ENCODE results near the gene ADAMTS2.

The ADAMTS2 gene

GRCh38 chr5:179321206-179321987 lies 23.9 kb downstream of the ADAMTS2 start:
- ChIA-PET CTCF (interaction anchor here (0.6 kb wide), 1 partner anchor 121 kb away, joined by 3 read pairs; no protein-coding TSS in a partner anchor), POLR2A (no interaction called here)
- no peak for TF ChIP-seq BHLHE40 (IDR thresholded peaks at IDR 0.05; ENCODE audit: borderline replicate concordance)
- TF ChIP-seq SUZ12 (IDR thresholded peaks at IDR 0.05) = no peak
- TF ChIP-seq FOXA1 (IDR thresholded peaks at IDR 0.05) = no peak
- no peak for TF ChIP-seq CTBP1 (IDR thresholded peaks at IDR 0.05; ENCODE audit: borderline replicate concordance)
- no peak for TF ChIP-seq ELF4 (IDR thresholded peaks at IDR 0.05)
- TF ChIP-seq L3MBTL2 (conservative IDR thresholded peaks at IDR 0.05) = no peak
- no peak for TF ChIP-seq TARDBP (IDR thresholded peaks at IDR 0.05)
- no peak for TF ChIP-seq SP1 (IDR thresholded peaks at IDR 0.05)
- TF ChIP-seq LEF1 (IDR thresholded peaks at IDR 0.05; ENCODE audit: borderline replicate concordance) = no peak
- TF ChIP-seq ARNT (IDR thresholded peaks at IDR 0.05) = no peak
- TF ChIP-seq NFRKB (IDR thresholded peaks at IDR 0.05) = no peak
- no peak for TF ChIP-seq FOXM1 (IDR thresholded peaks at IDR 0.05; ENCODE audit: borderline replicate concordance)
- no peak for DNase-seq (ENCODE audit: extremely low spot score)

GRCh38 chr5:179319741-179320281 lies 25.4 kb downstream of the ADAMTS2 start:
- ChIA-PET POLR2A (no interaction called here), CTCF (no interaction called here)
- DNase-seq (ENCODE audit: extremely low spot score) = no peak
- TF ChIP-seq SUZ12 (IDR thresholded peaks at IDR 0.05) = no peak
- no peak for TF ChIP-seq CTBP1 (IDR thresholded peaks at IDR 0.05; ENCODE audit: borderline replicate concordance)
- TF ChIP-seq ARNT (IDR thresholded peaks at IDR 0.05) = no peak
- TF ChIP-seq LEF1 (IDR thresholded peaks at IDR 0.05; ENCODE audit: borderline replicate concordance) = no peak
- TF ChIP-seq BHLHE40 (IDR thresholded peaks at IDR 0.05; ENCODE audit: borderline replicate concordance) = no peak
- TF ChIP-seq L3MBTL2 (conservative IDR thresholded peaks at IDR 0.05) = no peak
- TF ChIP-seq FOXM1 (IDR thresholded peaks at IDR 0.05; ENCODE audit: borderline replicate concordance) = no peak
- no peak for TF ChIP-seq FOXK2 (IDR thresholded peaks at IDR 0.05)
- no peak for TF ChIP-seq TARDBP (IDR thresholded peaks at IDR 0.05)
- TF ChIP-seq NFRKB (IDR thresholded peaks at IDR 0.05) = no peak
- no peak for TF ChIP-seq PKNOX1 (IDR thresholded peaks at IDR 0.05)
- no peak for TF ChIP-seq HDGF (IDR thresholded peaks at IDR 0.05; ENCODE audit: borderline replicate concordance)
- TF ChIP-seq SP1 (IDR thresholded peaks at IDR 0.05) = no peak
- no peak for TF ChIP-seq FOXA1 (IDR thresholded peaks at IDR 0.05)
- no peak for TF ChIP-seq ELF4 (IDR thresholded peaks at IDR 0.05)
- TF ChIP-seq ZNF384 (IDR thresholded peaks at IDR 0.05) = no peak

GRCh38 chr5:179319123-179319522 lies 26.1 kb downstream of the ADAMTS2 start:
- ChIA-PET CTCF (no interaction called here), POLR2A (no interaction called here)
- no peak for TF ChIP-seq ZNF384 (IDR thresholded peaks at IDR 0.05)
- TF ChIP-seq SUZ12 (IDR thresholded peaks at IDR 0.05) = no peak
- no peak for TF ChIP-seq FOXA1 (IDR thresholded peaks at IDR 0.05)
- no peak for TF ChIP-seq ELF4 (IDR thresholded peaks at IDR 0.05)
- TF ChIP-seq L3MBTL2 (conservative IDR thresholded peaks at IDR 0.05) = no peak
- no peak for TF ChIP-seq HDGF (IDR thresholded peaks at IDR 0.05; ENCODE audit: borderline replicate concordance)
- no peak for TF ChIP-seq TARDBP (IDR thresholded peaks at IDR 0.05)
- no peak for TF ChIP-seq BHLHE40 (IDR thresholded peaks at IDR 0.05; ENCODE audit: borderline replicate concordance)
- TF ChIP-seq PKNOX1 (IDR thresholded peaks at IDR 0.05) = no peak
- no peak for TF ChIP-seq LEF1 (IDR thresholded peaks at IDR 0.05; ENCODE audit: borderline replicate concordance)
- no peak for TF ChIP-seq NFRKB (IDR thresholded peaks at IDR 0.05)
- TF ChIP-seq FOXM1 (IDR thresholded peaks at IDR 0.05; ENCODE audit: borderline replicate concordance) = no peak
- TF ChIP-seq CTBP1 (IDR thresholded peaks at IDR 0.05; ENCODE audit: borderline replicate concordance) = no peak
- TF ChIP-seq SP1 (IDR thresholded peaks at IDR 0.05) = no peak
- no peak for TF ChIP-seq FOXK2 (IDR thresholded peaks at IDR 0.05)
- no peak for TF ChIP-seq ARNT (IDR thresholded peaks at IDR 0.05)
- no peak for DNase-seq (ENCODE audit: extremely low spot score)

GRCh38 chr5:179318221-179318955 lies 26.9 kb downstream of the ADAMTS2 start:
- no peak for DNase-seq (ENCODE audit: extremely low spot score)
- POLR2A ChIA-PET = no interaction called here
- TF ChIP-seq L3MBTL2 (conservative IDR thresholded peaks at IDR 0.05) (no peak), CTBP1 (IDR thresholded peaks at IDR 0.05; ENCODE audit: borderline replicate concordance) (no peak), FOXM1 (IDR thresholded peaks at IDR 0.05; ENCODE audit: borderline replicate concordance) (no peak), FOXK2 (IDR thresholded peaks at IDR 0.05) (no peak), TARDBP (IDR thresholded peaks at IDR 0.05) (no peak), FOXA1 (IDR thresholded peaks at IDR 0.05) (no peak), SP1 (IDR thresholded peaks at IDR 0.05) (no peak), PKNOX1 (IDR thresholded peaks at IDR 0.05) (no peak), ARNT (IDR thresholded peaks at IDR 0.05) (no peak), SUZ12 (IDR thresholded peaks at IDR 0.05) (no peak), HDGF (IDR thresholded peaks at IDR 0.05; ENCODE audit: borderline replicate concordance) (no peak), ELF4 (IDR thresholded peaks at IDR 0.05) (no peak), LEF1 (IDR thresholded peaks at IDR 0.05; ENCODE audit: borderline replicate concordance) (no peak), BHLHE40 (IDR thresholded peaks at IDR 0.05; ENCODE audit: borderline replicate concordance) (no peak), ZNF384 (IDR thresholded peaks at IDR 0.05) (no peak)
- CTCF ChIA-PET = no interaction called here
